Cerebellar nuclear complex (tissue), 1 donor: ENCODE measurements around the gene SEC14L2.
"Not testable (repeated sequence)": the region's sequence is repeated elsewhere in the genome, so short reads cannot be mapped to it uniquely, and the experiment has no call there.

Source experiments
- DNase-seq, 2 experiments: peaks; one replicate each; lab custom pipeline; 2025; lab: John Stamatoyannopoulos, UW

The SEC14L2 gene

DNA sequence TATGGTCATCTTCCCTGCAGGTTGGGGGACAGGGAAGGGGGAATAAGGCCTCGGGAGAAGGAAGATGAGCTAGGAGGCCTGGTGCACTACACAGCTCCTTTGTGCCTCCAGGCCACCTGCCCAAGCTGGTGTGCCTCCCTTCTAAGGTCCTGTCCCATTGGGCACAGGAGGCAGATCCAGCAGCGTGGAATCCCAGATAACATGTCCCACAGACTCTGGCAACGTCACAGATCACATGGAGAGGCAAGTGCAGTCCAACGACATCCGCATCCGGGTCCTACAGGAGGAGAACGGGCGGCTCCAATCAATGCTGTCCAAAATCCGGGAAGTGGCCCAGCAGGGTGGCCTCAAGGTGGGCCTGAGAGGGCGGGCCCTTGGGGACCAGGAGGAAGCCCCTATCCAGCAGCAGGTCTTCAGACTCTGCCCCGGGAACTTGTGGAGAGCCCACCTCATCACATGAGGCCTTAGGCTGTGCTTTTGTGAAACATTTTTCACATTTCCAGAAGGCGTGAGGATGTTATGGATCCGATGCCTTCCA lies 21.4 kb upstream of the SEC14L2 start:
- DNase-seq: no peak

DNA sequence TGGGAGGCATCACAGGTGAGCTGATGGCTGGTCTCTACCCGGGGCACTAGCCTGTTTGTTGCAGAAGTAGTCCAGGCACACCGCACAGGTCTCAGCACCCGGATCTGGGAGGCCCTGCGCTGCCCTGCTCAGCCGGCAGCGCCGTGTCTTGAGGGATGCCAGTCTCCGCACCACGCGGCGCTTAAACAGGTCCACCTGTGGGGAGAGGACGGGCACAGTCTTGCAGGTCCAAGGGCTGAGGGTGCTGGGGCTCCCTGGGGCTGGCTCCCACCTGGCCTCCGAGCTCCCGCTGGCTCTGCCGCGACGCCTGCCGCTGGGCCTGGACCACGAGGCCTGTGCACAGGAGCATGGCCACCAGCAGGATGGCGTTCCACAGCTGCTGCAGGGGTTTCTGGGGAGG lies 16.8 kb upstream of the SEC14L2 start:
- DNase-seq: no peak

DNA sequence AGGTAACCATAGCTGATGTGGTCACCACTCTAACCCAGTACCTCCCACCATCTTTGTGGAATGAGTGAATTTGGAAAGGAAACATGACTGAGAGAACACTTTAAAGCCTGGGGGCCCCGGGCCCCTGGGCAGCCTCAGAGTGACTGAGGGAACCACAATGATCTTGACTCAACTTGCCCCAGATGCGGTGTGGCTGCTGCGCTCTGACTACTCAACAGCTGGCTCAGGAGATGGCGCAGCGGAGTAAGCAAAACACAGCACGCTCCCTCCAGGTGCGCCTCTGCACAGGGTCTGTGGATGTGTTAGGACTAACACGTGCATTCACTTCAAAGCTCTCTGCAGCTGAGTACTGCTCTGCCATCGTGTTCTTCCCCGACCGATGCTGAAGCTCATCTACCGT lies 15.6 kb upstream of the SEC14L2 start:
- DNase-seq: no peak

DNA sequence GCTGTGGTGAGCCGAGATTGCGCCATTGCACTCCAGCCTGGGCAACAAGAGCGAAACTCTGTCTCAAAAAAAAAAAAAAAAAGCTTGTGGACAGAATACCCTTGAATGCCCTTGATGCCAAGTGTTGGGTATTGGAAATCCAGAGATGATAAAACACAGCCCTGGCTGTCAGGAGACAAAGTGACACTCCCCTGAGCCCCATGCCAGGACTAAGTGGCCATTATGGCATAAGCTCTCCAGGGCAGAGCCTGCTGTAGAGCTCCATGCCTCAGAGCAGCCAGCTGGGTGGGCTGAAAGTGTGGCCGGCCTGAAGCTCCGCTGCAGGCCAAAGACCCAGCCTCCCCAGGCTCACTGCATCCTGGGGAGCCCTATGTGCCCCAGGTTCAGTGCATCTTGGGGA lies 14.5 kb upstream of the SEC14L2 start:
- no peak for DNase-seq

DNA sequence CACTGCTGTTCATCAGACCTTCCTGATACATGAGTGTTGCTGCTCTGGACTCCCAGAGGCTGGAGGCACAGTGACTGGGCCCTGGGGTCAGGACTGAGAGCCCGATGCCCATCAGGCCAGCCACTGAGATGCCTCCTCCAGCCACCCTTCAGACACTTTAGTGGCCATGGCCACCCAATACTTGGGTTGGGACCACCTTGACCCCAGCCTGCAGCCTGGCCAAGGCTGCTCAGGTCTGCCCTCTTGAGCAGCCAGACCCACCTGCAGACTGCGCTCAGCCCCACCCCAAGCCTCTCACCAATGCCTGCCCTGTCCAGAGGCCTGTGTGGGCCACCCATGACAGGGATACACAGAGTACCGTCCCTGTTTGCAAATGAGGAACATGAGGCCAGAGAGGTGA lies 13.8 kb upstream of the SEC14L2 start:
- DNase-seq: no peak

DNA sequence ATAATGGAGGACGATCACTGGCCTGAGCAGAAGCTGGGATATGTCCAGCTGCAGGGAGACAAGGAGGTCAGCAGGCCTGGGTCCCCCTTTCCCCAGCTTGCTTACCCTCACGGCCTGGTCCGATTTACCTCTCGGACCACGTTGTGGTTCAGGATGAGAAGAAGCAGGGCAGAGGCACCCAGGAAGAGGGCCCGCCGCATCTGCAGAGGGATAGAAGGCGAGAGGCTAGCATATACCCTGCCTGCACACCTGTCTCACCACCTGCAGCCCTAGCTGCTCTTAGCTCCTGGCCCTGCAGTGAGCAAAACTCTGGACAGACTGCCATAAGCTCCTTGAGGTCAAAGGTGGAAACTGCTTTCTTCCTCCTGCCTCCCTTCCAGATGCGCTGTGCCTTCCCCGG lies 10.9 kb upstream of the SEC14L2 start:
- no peak for DNase-seq

DNA sequence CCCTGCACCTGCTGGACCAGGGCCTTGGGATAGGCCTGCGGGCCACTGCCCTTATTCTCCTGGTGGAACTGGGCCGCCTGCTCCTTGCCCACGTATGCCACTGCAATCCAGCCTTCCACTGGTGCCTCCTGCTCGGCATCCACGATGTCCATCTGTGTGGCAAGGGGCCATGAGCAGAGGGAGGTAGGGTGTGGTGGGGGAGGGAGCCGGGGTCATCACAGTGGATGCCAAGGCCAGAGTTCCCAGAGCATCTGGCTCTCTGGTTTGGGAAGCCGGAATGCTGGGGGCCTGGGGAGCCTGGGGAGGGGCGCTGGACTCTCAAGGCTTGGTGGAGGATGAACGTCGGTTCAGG lies 10.2 kb upstream of the SEC14L2 start:
- peak in 1 of 2 experiments; percentile 3 for DNase-seq

DNA sequence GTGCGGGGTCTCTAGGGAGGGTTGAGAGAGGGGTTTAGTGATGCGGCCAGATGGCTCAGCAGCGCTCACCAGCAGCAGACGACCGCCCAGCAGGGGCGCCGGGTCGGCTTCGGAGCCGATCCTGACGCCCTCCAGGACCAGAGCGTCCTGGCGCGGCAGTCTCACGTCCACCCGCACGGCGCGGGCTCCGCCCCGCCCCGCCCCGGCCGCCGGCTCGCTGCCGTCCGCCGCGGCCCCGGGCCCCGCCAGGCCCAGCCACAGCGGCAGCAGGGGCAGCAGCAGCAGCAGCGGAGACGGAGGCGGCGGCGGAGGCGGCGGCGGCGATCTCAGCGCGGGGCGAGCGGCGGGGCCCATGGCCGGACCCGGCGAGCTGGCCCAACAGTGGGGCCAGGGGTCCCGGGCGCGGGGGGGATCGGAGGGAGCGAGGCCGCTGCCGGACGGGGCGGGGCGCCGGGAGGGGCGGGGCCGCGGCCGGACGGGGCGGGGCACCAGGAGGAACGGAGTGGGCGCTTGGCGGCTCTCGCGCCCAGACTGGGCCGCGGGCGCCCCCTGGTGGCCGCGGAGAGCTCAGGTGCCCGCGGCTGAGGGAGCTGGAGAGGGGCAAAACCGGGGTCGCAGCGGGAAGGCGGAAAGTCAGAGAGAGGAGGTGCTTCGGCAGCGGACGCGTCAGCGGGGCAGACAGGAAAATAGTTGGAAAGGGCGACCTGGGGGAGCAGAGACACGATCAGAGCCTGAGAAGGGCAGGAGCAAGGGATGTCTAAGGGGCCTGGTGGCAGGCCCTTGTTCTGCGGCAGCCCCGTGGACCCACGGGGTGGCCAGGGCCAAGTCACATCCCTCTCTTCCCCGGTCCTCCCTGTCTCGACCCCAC lies 9.6 kb upstream of the SEC14L2 start, which contains the start of gene RNF215:
Gene RNF215 (minus strand): TSS at position 452 of the 868 bp plus-strand sequence. CDS start 98 bp downstream, at position 354.
- peak in 1 of 2 experiments; percentile 63 for DNase-seq

DNA sequence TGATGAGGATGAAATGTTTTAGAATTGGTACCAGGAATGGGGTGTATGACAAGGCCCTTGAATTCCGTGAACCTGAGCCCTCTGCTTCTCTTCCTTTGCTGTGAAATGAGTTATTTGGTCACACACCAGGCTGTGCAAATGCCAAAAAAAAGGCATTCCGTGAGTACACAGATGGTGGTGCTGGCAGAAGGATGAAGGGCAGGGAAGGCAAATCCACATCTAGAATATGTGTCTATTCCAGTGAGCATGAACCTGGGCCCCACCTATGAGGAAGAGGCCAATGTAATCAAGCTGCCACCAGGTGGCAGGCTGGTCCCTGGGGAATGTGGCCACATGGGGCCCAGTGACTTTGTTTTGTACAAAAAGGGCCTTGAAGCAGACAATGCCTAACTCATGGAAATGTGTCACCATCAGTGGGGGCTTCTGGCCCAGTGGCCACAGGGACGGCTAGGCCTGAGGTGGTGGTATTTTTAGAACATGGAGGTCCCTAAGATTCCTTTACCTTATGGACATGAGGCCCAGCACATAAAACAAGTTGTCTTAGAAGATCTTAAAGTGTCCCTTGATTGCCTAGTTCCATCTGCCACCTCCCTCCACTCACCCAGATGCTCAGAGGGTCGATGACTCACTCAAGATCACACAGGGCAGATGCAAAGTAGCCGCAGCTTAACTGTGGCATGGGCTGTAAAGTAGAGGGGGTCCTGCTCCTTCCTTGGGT lies 5.7 kb upstream of the SEC14L2 start:
- DNase-seq: no peak

DNA sequence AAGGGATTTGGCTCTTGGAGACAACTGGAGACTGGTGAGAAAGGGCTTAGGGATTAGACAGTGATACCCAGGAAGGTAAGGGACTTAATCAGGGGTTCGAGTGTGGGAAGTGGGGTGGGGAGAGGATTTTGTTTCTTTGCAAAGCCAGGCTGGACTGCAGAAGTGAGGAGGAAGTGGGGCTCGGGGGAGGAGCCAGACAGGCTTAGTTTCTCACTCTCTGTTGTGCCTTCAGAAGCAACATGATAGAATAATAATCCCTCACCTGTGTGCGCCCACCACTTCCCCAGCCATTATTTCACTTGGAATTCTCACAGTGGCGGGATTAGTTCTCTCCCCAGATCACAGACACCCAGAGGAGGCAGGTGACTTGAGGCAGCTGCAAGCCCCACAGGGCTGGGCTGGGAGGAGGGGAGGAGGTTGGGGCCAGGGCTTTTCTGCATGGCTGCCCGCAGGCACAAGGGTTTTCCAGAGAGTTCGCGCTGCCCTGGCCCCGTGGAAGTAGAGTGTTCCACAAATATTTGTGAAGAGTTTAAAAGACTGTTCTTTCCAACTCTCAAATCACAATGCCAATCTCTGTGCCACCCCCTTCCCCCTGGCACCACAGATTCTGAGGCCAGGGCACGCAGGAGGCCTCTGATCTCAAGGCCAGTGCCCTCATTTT lies 4.0 kb upstream of the SEC14L2 start:
- no peak for DNase-seq

DNA sequence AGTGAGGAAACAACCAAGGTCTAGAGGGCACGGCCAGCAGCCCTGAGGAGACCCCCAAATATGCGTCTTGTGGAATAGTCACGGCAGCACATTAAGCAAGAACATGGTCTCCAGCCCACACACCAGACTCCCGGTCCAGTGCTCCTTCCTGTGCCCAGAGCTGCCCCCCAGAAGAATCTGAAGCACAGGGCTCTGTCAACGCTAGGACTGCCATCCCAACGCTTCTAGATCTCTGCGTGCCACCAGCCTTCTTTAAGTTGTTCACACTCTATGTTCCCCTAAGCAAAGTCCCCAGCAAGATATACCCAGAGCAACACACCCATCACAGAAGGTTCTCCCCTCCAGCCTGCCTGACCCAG lies 3.5 kb upstream of the SEC14L2 start:
- no peak for DNase-seq

DNA sequence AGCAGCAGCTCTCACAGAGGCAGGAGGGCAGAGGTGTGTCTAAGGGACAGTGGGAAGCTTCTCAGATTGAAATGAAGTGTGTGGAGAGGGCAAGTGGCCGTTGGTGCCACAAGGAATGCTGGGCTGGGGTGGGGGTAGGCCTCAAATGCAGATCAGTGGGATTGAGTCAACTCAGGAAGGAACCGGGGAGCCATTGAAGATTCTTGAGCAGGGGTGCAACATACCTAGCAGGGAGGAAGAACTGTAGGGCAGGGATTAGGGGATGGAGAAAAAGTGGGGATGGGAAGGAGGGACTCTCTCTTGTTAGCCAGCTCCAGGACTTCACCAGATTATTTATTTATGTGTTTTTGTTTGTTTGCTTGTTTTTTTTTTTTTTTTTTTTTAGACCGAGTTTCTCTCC lies 2.9 kb upstream of the SEC14L2 start:
- no peak for DNase-seq

DNA sequence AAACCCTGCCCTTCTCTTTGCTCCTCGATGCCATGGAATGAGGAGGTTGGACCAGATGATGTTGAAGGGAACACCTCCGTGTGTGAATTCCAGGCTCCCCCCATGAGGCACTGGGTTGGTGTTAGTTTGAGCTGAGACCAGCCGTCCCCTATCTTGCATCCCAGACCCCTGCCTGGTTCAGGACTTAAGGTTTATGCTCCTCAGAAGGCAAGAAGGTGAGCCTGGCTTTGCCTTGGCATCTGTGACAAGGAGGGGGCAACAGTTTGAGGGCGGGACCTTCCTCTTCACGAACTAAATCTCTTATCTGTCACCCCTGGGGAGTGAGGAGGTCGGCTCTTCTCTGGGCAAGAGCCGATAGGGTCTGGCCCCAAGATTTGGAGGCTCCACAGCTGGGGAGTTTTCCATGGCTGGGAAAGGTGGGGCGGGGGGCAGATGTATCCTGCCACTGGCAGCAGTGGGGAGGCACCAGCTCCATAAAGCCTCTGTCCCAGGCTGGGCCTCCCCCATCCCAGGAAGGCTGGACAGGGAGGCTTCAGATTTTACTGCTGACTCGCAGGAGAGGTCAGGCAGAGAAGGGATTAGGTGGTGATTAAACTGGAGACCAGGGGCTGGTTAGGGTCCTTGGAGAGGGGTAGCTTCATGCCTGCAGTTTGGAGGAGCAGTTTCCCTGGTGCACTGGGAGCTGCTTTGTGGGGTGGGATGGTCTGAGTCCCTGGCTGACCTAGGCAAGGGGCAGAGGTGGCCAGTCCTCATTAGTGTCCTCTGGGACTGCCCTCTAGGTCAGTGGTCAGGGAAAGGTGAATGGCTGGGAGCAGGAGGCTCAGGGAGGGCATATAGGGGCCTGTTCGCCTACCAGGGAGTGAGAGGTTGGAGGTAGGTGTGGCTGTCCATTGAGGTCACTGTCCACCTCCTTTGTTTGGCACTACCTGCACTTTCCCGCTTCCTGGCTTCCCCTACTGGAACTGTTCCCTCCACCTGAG lies 1.1 kb downstream of the SEC14L2 start:
- DNase-seq: no peak

DNA sequence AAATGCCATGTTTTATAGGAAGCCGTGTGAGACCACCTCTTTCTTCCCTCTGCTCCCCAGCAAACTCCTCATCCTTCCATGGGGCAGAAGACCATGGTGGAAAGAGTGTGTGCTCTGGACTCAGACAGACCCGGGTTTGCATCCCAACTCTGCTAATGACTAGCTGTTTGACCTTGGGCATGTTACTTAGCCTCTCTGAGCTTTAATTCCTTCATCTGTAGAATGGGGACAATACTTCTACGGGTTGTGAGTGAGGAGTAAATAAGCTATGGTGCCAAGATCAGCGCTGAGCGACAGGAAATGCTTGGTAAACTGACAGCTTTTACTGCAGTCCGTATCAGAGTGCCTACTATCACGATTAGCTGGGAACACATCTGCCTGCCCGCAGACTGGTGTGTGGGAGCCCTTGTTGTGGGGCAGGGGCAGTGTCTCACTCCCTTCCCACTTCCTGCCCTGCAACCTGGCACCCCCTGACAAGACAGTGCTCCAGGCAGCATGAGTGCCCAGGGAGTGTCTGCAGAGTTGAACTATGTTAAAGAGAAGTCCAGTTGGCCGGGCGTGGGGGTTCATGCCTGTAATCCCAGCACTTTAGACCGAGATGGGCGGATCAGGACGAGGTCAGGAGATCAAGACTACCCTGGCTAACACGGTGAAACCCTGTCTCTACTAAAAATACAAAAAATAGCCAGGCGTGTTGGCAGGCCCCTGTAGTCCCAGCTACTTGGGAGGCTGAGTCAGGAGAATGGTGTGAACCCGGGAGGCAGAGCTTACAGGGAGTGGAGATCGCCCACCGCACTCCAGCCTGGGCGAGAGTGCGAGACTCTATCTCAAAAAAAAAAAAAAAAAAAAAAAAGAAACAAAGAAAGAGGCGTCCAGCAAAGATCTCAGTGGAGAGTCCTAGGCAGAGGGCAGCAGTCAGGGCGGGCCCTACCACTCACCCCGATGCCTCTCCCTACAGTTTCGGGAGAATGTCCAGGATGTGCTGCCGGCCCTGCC lies 2.2 kb downstream of the SEC14L2 start:
- DNase-seq: no peak

DNA sequence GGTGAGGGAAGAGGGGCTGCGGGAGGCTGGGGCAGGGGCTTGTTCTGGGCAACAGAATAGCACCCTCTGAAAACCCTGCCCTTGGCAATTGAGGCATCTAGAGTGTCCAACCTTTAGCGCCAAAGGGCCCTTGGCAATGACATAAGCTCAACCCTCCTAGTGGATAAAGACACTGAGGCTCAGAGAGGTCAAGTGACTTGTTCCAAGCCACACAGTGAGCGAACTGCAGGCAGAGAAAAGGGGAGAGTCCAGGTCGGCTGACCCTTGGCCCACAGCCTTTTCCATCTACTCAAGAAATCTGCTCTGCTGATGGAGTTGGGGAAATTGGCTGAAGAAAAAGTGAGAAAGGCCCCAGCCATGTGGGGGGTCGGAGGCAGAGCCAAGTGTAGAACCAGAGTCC lies 2.9 kb downstream of the SEC14L2 start:
- no peak for DNase-seq

DNA sequence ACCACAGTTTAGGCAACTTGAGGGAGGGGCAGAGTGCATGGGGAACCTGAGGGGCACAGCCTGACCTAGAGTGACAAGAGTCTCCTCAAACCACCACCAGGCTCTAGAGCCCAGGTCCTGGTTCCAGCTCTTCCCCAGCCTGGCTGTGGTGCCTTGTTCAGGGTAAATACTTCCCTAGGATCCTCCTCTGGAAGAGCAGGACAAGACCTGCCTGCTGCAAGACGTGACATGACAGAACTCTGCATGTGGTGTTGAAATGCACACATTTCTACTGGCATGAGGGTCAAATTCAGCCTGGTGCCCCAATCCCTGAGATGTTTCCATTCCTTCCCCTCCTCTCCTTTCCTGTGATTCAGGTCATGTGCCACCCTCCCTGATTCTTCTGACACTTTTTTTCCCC lies 3.3 kb downstream of the SEC14L2 start:
- no peak for DNase-seq

DNA sequence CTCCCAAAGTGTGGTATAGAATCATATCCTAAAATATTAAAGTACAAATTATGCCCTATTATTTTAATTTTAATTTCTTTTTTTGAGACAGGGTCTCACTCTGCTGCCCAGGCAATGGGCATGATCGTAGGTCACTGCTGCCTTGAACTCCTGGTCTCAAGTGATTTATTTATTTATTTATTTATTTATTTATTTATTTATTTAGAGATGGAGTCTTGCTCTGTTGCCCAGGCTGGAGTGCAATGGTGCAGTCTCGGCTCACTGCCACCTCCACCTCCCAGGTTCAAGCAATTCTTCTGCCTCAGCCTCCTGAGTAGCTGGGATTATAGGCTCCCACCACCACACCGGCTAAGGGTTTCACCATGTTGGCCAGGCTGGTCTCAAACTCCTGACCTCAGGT lies 4.2 kb downstream of the SEC14L2 start:
- not testable (repeated sequence) for DNase-seq

DNA sequence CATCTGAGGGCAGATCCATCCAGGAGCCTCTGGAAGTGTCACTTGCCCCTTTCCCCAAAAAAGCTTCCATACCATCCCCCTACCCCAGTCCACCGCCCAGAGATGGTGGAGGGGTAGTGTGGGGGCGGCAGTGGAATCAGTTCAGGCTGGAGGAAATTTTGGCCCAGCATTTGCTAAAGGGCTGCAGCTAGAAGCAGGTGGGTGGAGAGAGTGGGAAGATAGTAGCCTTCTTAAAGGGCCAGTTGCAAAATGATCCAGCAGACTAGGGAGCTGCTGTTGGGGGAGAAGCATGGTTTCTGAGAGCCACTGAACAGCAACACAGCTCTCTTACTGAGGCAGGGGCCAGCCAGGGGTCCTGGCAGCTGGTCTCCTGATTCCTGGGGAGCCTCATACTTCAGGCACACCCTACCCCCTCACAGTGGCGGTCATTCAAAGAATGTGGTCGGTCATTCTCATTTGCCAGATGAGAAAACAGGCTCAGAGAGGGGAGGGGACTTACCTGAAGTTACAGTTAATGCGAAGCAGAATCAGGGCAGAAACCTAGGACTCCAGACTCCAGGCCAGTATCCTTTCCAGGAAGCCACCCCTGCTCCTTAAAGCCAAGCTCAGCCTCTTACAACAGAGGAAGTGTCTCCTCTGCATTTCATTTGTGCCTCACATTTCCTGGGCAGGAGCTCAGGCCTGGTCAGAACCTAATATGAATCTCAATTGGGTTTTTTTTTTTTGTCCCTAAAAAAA lies 5.4 kb downstream of the SEC14L2 start:
- no peak for DNase-seq

DNA sequence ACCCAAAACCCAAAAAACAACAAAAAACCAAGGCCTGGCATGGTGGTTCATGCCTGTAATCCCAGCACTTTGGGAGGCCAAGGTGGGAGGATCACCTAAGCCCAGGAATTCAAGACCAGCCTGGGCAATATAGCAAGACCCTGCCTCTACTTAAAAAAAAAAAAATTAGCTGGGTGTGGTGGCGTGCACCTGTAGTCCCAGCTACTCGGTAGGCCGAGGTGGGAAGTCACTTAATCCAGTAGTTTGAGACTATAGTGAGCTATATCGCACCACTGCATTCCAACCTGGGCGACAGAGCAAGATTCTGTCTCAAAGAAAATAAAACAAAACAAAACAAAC lies 5.9 kb downstream of the SEC14L2 start:
- DNase-seq: not testable (repeated sequence)

DNA sequence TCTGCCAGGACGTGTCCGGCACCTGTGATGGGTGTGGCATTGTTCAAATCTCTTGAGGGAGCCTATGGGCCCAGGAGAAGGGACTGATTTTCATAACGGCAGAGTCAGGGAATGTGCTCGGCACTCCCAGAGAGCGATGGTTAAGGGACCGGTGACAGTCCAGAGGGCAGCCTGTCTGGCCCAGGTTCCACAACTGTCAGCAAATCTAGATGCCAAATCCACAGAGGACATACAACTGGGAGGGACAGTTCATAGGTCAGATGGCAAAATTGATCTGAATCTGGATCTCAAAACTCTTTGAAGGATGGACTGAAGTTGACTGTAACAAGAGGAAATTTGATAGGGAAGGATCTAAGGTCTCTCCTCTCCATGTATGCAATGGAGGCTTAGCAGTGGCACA lies 7.5 kb downstream of the SEC14L2 start:
- DNase-seq: no peak
